COLO668 (cell line): ENCODE measurements around the gene AOAH.
"Not testable (repeated sequence)": the region's sequence is repeated elsewhere in the genome, so short reads cannot be mapped to it uniquely, and the experiment has no call there.

Experiments
- DNase-seq: peaks from one replicate; lab custom pipeline; 2025; ENCODE audit not compliant: unreplicated experiment; lab: John Stamatoyannopoulos, UW

Gene AOAH

DNA sequence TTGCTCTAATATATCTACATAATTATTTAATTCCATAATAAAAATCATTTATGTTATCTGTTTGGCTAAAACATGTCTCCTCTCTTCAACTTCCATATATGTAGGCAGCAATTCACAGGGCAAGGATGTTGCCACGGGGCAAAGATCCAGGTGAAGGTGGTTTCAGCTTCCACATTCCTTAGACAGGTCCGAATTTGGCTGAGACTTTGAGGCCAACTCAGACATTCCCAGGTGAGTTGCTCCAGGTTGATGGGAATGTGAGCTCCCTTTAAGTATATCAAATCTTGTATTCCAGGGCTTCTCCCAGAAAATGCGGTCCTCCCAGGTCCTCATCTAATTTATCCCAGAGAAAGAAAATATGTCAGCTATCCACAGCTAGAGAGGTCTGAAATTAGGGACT, 15.1 kb upstream of the AOAH start:
- no peak for DNase-seq

DNA sequence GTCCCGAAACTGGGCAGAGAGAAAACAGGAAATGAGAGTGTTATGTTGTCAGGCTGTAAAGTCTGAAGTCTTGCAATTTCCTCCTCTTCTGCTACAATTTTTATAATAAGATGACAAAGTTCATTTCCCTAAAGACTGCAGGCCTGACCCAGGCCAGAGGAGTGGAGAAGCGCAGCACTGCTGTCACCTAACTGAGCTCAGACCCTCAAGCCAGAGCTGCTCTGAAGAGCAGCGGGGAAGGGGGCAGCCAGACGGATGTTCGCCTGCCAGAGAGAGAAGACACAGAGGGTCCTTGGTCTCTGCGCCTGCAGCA, 12.6 kb upstream of the AOAH start:
- DNase-seq = no peak

DNA sequence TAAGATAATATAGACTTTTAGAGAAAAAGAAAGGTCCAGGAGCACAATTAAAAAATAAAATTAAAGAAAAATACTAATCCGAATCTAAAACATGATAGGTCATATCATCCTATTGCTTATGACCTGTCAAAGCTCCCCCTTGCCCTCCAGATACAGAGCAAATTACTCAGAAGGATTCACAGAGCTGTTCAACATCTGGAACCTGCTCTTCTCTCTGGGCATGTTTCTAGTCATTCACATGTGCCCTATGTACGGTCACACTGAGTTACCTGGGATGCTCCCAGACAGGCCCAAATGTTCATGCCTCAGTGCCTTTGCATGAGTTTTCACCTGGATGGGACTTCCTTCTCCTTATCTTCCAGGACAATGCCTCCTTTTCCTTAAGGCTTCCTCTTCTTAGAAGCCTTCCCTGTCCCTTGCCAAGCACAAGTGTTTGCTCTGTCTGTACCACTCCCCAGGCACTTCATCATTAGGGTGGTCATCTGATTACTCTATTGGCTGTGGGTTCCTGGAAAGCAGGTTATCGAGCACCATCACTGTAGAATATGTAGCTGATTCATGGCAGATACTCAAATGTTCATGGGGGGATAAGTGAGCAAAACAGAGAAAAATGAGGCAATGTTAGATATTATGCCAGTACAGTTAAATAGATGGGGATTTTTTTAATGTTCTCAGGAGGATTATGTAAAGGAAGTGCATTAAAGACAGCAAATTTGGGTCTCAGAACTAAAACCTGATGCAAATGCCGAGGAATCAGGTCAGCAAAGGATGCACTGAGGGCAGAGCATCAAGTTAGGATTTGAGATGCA, 12.0 kb upstream of the AOAH start:
- DNase-seq = no peak

DNA sequence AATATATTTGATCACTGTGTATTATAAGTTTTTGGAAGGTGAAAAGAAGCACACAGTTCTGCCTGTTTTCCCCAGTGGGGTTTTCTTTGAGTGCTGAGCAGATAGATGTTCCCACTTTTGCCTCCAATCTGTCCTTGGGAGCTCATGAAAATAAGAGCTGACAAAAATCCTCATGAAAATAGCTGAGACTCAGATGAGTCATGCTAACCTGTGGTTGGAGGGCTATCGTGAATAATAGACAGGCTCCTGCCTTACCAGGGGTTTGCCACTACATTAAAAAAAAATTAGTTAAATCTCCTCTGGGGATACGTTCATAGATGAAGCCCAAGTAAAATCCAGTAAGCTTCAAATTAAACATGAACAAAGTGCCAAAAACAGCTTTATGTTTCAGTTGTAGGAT, 10.9 kb upstream of the AOAH start:
- DNase-seq = no peak

DNA sequence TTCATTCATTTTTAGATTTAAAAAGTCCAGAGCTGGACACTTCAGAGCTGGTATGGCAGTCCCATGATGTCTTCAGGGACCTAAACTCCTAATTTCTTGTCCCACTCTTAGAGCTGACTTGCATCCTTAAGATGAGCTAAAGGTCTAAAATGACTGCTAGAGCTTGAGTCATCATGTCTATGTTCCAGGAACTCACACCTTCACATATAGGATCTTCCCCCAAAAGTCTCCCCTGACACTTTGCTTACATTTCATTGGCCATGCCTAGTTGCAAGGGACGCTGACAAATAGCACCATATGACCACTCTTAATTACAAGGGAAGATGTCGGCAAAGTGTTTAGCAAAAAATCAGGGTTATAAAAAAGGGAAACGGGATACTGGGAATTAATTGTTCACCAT, 10.4 kb upstream of the AOAH start:
- no peak for DNase-seq

DNA sequence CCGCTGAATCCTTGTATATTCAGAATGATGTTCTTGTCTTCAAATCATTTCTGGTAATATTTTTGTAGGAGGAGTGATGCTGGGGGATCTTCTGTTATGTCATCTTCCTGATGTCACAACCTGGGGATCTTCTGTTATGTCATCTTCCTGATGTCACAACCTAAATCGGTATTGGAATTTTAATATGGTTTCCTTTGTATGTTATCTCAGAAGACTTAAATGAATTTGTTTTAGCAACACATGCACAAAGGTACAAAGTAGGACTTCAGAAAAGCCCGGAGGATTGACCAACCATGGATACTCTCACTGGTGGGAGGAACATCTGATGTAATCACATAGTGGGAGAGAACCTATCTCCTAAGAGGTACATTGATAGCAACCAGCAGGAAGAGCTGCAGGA, 9.1 kb upstream of the AOAH start:
- DNase-seq = no peak

DNA sequence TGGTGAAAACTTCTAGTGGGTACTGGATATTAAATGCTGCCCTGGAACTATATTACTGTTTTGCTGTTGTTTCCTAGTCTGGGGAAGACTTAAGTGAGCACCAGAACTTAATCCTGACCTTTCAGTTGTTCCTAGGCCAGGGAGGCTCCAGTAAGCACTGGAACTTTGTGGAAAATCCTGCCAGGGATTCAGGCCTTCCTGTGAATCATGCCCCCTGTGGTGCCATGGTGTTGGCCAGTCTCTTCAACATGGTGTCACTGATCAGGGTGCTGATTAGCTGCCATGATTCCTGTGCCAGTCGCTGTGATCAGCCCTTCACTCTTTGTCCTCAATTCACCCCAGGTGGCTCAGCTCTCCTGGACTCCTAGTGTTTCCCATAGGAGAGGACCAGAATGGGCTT, 8.5 kb upstream of the AOAH start:
- DNase-seq = no peak

DNA sequence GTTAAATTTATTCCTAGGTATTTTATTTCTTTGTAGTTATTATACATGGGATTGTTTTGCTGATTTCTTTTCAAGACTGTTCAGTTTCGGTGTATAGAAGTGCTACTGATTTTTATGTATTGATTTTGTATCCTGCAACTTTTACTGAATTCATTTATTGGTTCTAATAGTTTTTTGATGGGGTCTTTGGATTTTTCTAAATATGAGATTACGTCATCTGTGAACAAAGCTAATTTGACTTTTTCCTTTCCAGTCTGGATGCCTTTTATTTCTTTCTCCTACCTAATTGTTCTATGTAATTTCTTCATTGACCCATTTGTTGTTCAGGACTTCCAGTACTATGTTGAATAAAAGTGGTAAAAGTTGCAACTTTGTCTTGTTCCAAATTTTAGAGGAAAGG, 5.8 kb upstream of the AOAH start:
- no peak for DNase-seq

DNA sequence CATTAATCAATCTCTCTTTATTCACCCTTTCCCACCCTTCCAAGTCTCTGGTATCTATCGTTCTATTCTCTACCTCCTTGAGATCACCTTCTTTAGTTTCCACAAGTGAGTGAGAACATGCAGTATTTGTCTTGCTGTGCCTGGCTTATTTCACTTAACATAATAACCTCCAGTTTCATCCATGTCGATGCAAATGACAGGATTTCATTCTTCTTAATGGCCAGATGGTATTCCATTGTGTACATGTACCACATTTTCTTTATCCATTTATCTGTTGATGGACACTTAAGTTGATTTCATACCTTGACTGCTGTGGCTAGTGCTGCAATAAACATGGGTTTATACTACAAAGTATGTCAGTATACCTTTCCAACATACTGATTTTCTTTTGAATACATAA, 3.8 kb upstream of the AOAH start:
- DNase-seq = no peak

DNA sequence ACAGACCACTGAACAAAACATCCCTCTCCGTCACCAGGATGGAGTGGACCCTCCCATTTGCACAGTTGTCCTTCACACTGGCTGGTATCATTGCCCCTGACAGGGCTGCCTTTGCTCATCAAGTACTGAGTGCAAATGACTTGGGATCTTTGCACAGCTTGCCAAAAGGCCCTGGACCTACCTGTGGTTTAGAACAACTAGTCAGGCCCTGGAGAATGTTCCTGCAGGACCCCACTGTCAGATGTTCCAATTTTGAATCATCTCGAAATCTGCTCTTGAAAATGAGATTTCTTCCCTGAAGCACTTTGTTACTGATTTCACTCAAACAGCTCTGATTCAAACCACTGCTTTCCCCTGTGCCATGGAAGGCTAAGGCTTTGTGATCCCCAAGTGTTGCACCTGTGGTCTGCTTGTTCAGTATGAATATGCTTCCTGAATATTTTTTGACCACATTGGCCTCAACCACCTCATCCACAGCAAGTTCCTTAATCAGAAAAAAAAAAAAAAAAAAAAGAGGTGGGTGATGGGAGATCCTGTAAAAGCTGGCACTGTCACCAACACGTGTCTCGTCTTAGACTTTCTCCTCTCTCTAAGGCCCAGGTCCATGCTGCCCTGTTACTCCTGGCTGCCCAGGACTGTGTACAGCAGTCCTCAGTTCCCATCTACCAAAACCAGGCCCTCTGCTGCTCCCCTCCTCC, 2.7 kb upstream of the AOAH start:
- no peak for DNase-seq

DNA sequence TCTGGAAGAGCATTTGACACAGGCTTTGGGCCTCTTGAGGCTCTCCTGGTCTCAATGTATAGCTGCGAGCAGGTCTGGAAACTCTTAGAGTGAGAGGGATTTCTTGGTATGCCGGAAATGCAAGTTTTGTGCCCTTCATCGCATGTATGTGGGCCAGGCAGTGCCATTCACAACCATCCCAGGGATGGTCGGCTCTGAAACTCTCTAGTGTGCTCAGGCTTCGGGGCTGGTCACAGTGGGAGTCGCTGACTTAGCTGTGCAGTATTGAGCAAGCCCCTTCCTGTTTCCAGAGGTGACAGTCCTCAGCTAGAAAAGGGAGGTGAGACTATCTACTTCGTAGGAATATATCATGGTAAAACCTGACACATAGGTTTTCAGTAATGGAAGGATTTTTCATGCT, 2.0 kb upstream of the AOAH start:
- DNase-seq = no peak

DNA sequence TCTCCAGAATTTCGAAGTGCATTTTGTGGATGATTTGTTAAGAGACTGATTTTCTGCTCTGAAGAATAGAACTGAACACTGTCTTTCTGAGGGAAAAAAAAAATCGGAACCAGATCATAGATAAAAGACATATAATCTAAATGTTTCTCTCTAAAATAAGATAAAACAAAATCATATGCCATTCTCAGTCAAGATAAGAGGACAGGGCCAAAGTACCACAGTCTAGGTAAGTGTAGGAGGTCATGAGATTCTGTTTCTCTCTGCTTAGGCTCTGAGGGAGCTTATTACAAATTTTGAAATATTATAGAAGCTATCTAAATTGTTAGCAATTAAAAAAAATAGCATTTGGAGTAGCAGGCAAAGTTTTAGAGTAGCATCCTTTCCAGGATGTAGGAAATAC, 702 bp upstream of the AOAH start:
- no peak for DNase-seq

DNA sequence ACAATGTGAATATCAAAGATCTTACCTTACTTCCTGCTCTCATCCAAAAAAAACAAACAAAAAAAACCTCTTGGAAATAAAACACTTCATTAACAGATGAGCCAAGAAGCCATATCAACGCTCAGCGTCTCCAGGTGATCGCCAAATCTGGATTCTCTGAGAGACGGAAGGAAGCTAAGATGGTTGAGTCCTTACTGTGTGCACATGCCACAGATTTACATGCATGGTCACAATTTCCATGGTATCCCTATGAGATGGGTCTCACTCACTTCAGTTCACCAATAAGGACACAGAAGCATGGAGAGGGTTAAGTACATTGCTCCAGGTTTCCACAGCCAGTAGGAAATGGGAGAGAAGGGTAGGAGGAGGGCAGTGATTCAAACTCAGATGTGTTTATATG, 1.0 kb downstream of the AOAH start:
- no peak for DNase-seq

DNA sequence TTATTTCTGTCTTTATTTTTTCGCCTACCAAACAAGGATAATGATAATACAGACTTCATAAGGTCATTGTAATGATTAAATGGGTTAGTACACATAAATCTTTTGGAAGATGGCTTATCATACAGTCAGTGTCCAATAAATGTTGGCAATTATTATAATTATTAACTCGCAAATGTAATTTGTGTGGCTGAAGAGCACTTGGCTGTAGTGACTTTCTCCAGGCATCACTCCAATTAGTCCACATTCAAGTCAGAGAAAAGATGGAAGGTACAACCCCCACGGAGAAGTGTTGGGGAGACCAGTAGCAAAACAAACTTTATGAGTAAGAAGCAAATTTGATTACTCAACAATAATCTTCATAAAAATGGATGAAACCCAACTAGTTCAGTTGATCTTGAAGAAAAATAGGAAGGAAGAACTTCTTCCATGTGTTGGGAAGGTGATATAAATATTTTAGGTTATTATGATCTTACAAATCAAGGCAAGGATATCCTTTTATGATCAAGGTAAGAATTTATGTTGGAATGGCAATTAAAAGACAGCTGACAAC, 5.1 kb downstream of the AOAH start:
- DNase-seq = no peak

DNA sequence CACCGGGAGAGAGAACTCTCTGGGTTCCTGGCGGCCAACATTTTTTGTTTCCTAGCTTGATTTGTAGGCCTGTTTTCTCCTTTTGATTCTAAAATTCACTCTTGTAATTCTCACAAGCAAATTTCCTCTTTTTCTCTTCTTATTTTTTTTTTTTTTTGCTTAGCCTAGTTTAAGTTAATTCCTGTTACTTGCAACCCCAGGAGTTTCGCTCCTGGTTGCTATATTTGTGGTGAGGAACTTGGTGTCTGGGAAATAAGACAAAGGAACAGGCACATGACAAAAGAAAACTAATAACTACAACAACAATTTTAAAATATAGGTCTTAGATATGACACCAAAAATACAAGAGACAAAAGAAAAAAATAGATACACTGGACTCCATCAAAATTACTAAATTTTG, 6.7 kb downstream of the AOAH start:
- DNase-seq = no peak

DNA sequence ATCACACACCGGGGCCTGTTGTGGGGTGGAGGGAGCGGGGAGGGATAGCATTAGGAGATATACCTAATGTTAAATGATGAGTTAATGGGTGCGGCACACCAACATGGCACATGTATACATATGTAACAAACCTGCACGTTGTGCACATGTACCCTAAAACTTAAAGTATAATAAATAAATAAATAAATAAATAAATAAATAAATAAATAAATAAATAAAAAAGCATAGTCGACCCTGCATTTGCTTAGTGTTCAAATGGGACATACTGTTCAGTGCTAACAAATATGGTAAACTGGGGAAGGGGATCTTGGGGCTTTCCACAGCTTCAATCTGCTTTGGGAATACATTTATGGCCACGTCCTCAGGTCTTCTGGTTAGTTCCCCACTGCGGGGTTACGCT, 7.5 kb downstream of the AOAH start:
- not testable (repeated sequence) for DNase-seq

DNA sequence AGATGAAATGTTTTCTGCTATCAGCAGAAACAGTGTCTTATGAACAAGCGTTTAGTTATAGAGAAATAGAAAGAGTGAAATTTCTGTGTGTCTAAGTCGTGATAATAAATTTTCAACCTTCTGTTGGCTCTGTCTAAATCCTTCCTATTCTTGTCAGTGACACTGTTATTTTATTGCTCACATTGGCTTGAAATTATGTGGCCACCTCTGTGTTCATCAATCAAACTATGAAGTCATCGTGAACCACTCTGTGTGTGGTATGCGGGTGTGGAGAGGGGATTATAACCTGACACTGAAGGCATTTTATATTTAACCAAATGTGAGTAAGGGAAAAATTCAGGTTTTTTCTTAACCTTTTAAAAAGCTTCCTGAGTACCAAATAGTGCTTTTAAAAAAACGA, 12.3 kb downstream of the AOAH start:
- DNase-seq = no peak

DNA sequence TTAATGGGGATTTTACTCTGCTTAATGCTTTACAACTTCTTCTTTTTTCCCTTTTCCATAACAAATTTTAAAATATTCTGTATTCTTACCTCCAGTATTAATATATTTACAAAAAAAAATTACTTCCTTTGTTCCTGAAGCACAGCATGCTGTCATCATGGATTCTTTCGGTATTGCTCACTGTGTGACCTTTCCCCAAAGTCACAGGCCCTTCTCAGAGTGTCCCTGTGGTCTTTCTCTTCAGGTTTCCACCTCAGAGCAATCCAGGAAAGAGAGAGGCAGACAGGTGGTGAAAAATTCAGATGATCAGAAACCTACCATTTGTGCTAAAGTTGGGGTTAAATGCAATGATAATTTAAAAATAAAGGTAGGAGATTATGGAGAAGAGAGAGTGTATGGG, 13.0 kb downstream of the AOAH start:
- DNase-seq = no peak

DNA sequence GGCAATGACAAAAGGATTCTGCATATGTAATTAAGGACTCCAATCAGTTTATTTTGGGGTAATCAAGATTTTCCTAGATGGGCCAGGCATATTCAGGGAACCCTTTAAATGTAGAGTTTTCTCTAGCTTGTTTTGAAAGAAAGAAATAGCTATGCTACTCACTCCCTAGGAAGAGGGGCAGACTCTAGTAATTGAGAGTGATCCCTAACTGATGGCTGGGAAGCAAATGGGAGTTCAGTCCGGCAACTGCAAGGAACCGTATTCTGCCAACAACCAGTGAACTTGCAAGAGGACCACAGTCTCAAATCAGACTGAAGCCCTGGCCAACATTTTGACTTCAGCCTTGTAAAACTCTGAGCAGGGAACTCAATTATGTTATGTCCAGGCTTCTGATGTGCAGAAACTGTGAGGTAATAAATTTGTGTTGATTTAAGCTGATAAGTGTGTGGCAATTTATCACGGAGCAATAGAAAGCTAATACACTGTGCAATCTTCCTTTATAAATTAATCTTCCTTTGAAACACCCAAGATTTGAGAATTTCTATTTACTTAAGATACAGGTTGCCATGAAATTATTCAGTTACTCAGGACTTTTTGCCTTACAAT, 14.0 kb downstream of the AOAH start:
- no peak for DNase-seq

DNA sequence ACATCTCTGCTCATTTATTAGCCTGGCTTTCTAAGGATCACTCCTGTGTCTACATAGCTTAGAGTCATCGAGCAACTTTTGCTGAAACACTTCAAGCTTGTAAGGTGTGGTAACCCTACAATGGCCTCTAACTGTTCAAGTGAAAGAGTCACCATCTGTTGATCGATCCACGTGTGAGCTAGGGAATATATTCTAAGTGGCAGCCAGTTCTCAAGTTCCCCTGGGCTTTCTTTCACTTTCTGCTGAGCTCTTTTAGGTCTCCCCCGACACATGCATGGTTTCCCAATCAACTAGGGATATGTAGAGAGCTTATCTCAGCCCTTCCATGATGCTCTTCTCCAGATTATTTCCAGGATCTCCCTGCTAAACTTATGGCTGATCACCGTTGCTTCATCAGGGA, 15.5 kb downstream of the AOAH start:
- no peak for DNase-seq

DNA sequence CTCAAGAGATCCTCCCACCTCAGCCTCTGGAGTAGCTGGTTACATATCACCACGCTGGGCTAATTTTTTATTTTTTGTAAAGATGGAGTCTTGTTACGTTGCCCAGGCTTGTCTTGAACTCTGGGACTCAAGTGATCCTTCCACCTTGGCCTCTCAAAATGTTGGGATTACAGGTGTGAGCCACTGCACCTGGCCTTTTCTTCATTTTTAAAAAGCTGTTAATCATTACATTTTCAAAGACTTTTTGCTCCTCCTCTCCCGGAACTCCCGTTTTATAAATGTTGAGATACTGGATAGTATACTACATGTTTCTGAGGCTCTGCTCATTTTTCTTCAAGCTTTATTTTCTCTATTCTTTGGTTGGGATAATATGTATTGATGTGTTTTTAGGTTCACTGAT, 16.4 kb downstream of the AOAH start:
- no peak for DNase-seq

DNA sequence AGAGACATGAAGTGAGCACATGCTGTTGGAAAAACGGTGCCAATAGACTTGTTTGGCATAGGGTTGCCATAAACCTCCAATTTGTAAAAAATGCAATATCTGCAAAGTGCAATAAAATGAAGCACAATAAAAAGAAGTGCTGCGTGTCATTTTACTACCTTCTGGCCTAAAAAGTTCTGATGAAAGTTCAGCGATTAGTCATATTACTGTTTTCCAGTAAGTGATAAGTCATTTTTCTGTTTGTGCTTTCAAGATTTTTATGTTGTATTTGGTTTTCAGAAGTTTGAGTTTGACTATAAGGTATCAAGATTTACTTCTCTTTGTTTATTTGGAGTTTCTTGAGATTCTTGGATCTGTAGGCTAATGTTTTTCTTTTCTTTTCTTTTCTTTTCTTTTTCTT, 16.8 kb downstream of the AOAH start:
- no peak for DNase-seq
